Calu3 (cell line): Measurements from ENCODE around the gene NAA15. TPM values are rescaled to one million over a fixed set of nuclear protein-coding genes. Genes with fewer than 3 reads are reported as not detected.

ENCODE experiments used
- BruUV-seq: library from RNA; stranded (reverse); fragments of 400-500 nt; replicated peaks from 2 replicates; lab custom pipeline; 2021; lab: Mats Ljungman, UMichigan
- CTCF ChIA-PET: fragments of 300-600 bp; sonication (Branson Sonifier 250); formaldehyde crosslinking; loops from one replicate; lab custom pipeline; 2022; ENCODE audit warnings: antibody characterized with exemption; lab: Charles Lee
- DNase-seq: peaks from one replicate; pipeline ENCODE4 v3.0.0; 2022
- H3K27ac Mint-ChIP-seq: one replicate; pipeline ENCODE4 v1.8.0; 2022; ENCODE audit warnings: mixed read lengths; ENCODE audit not compliant: unreplicated experiment
- H3K27me3 Mint-ChIP-seq: one replicate; pipeline ENCODE4 v1.8.0; 2022; ENCODE audit warnings: mixed read lengths; ENCODE audit not compliant: unreplicated experiment
- H3K36me3 Mint-ChIP-seq: one replicate; pipeline ENCODE4 v1.8.0; 2022; ENCODE audit warnings: mild to moderate bottlenecking, moderate library complexity, mixed read lengths; ENCODE audit not compliant: insufficient read depth, unreplicated experiment
- H3K4me1 Mint-ChIP-seq: one replicate; pipeline ENCODE4 v1.8.0; 2022; ENCODE audit warnings: mild to moderate bottlenecking, low read depth, mixed read lengths; ENCODE audit not compliant: unreplicated experiment
- H3K4me3 Mint-ChIP-seq: one replicate; pipeline ENCODE4 v1.8.0; 2022; ENCODE audit warnings: mild to moderate bottlenecking, low read depth, moderate library complexity, mixed read lengths; ENCODE audit not compliant: unreplicated experiment
- H3K9me3 Mint-ChIP-seq: one replicate; pipeline ENCODE4 v1.8.0; 2022; ENCODE audit warnings: low read depth, mixed read lengths; ENCODE audit not compliant: unreplicated experiment
- intact Hi-C: fragments of 100-400 bp; cut with micrococcal nuclease; formaldehyde crosslinking; loops from one replicate; pipeline ENCODE4 v1.10.0; 2022; ENCODE audit not compliant: unreplicated experiment
- total RNA-seq: library from RNA; stranded (reverse); gene quantifications from 2 replicates; pipeline ENCODE4 v1.2.3, GENCODE V29; 2022
- TF ChIP-seq, protein P1 (sequence below): fragments of 200-600 bp; IDR thresholded peaks from one replicate; pipeline ENCODE4 v1.8.0; 2022; ENCODE audit warnings: antibody characterized with exemption; ENCODE audit not compliant: unreplicated experiment

The NAA15 gene
- total RNA-seq, 1 experiment from 2014 or later = 45.2 TPM

DNA sequence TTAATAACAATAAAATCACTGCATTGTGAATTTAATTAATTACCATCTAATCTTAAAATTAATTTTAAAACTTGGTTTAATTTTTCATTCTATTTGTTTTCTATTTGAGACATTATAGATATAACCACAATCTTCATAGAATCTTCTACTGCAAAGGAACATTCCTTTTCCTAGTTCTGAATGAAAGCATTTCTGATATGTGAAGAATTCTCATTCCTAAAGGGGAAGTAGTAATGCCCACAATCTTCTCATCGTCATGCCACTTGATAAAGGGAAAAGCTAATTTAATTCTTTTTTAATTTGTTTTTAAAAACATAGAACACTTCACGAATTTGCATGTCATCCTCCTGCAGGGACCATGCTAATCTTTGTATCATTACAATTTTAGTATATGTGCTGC, 45.0 kb upstream of the NAA15 start:
- Mint-ChIP-seq H3K4me1 (no peaks in the 10 kb centered on the region), H3K9me3 (no peaks in the 10 kb centered on the region), H3K27ac (no peak overlapping the region), H3K27me3 (no peaks in the 10 kb centered on the region), H3K36me3 (no peaks in the 10 kb centered on the region), H3K4me3 (no peak overlapping the region)
- no peak for DNase-seq
- TF ChIP-seq, protein P1, sequence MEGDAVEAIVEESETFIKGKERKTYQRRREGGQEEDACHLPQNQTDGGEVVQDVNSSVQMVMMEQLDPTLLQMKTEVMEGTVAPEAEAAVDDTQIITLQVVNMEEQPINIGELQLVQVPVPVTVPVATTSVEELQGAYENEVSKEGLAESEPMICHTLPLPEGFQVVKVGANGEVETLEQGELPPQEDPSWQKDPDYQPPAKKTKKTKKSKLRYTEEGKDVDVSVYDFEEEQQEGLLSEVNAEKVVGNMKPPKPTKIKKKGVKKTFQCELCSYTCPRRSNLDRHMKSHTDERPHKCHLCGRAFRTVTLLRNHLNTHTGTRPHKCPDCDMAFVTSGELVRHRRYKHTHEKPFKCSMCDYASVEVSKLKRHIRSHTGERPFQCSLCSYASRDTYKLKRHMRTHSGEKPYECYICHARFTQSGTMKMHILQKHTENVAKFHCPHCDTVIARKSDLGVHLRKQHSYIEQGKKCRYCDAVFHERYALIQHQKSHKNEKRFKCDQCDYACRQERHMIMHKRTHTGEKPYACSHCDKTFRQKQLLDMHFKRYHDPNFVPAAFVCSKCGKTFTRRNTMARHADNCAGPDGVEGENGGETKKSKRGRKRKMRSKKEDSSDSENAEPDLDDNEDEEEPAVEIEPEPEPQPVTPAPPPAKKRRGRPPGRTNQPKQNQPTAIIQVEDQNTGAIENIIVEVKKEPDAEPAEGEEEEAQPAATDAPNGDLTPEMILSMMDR = no peak
- no TSS peak for BruUV-seq
- intact Hi-C loops = no loop called here
- CTCF ChIA-PET = no interaction called here

DNA sequence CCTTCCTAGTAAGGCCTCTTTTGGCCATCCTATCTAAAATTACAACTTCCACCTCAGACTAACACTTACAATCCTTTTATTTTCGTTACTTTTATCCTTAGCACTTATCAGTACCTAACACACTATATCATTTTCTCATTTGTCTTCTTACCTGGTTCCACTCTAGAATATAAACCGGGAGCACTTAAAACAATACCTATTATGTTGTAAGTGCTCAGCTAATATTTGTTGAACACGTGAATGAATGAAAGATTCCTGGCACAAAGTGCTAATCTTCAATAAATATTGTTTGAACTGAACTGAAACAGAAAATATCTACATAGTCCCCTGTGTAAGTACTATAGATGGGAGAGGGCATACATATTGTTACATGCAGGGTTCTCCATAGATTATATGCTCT, 35.7 kb upstream of the NAA15 start:
- TF ChIP-seq, protein P1 = no peak
- Mint-ChIP-seq H3K36me3 (peaks cover 4% of the 10 kb centered on the region), H3K4me3 (no peak overlapping the region), H3K27ac (no peak overlapping the region), H3K27me3 (no peaks in the 10 kb centered on the region), H3K4me1 (peaks cover 9% of the 10 kb centered on the region), H3K9me3 (no peaks in the 10 kb centered on the region)
- intact Hi-C loops = no loop called here
- no TSS peak for BruUV-seq
- CTCF ChIA-PET = no interaction called here
- no peak for DNase-seq

DNA sequence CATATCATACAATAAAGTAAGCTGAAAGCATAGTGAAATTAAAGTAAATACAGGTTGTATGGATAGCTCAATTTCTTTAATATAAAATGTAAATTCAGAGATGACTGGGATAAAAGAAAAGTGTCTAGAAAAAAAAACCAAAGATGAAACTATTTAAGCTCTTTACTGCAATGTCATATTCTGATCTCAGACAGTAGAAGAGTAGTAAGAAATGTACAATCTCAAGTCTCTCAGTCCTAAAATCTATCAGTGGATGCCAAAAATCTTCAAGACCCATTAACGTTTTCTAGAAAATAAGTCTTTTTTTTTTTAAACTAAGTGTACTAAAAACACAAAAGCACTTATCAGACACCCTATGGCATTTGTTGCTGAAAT, 35.1 kb upstream of the NAA15 start:
- H3K9me3 Mint-ChIP-seq = no peaks in the 10 kb centered on the region
- no peaks in the 10 kb centered on the region for H3K27me3 Mint-ChIP-seq
- H3K36me3 Mint-ChIP-seq = peaks cover 4% of the 10 kb centered on the region
- H3K4me1 Mint-ChIP-seq = peaks cover 9% of the 10 kb centered on the region
- DNase-seq = no peak
- no peak overlapping the region for H3K27ac Mint-ChIP-seq
- no TSS peak for BruUV-seq
- TF ChIP-seq, protein P1 = no peak
- H3K4me3 Mint-ChIP-seq = peak overlapping the region; percentile 67
- intact Hi-C loops = no loop called here
- CTCF ChIA-PET = no interaction called here

DNA sequence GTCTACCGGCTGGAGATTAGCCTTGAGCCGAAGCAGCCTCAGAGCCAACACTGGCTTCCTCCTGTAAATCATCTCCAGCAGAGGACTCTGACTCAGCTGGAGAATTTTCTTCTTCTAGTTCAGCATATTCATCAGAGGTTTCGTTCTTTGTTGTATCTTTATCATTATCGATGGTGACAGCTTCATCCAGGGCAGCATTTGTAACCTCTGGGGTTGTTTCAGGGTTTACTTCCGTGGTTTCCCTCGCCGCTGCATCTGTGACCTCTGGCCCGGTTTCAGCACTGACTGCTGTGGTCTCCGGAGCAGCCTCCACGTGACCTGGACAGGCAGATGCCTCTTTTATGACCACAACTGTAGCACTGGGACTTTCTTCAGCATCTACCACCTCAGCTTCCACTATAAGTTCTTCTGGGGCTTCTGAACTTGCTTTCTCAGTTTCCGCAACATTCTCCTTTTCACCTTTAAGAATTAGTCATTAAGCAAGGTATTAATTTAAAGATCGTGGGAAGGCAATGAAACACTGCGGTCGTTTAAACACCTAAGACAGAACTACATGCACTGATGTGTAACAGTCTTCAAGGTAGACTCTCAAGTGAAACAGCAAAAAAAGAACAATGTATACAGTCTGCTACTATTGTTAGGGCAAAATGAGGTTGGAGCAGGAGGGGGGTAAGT, 34.6 kb upstream of the NAA15 start:
- CTCF ChIA-PET = no interaction called here
- H3K4me1 Mint-ChIP-seq = peaks cover 9% of the 10 kb centered on the region
- TF ChIP-seq, protein P1 = no peak
- H3K36me3 Mint-ChIP-seq = peaks cover 4% of the 10 kb centered on the region
- no TSS peak for BruUV-seq
- intact Hi-C loops = no loop called here
- no peak overlapping the region for H3K27ac Mint-ChIP-seq
- DNase-seq = peak; percentile 31
- no peaks in the 10 kb centered on the region for H3K9me3 Mint-ChIP-seq
- no peaks in the 10 kb centered on the region for H3K27me3 Mint-ChIP-seq
- peak overlapping the region; percentile 67 for H3K4me3 Mint-ChIP-seq
